Measurements from ENCODE around the gene PEX6. TPM values are rescaled to one million over a fixed set of nuclear protein-coding genes. Genes with fewer than 3 reads are reported as not detected.

The PEX6 gene
- total and polyA plus RNA-seq, 2 of the 13 experiments (the other 11 are each of a cell fraction or from before 2014, with no cell fraction given), result 5.1 to 6.7 TPM

GRCh38 chr6:42963855-42964605 lies 15.0 kb downstream of the PEX6 start:
- H2AFZ ChIP-seq (ENCODE audit: low read length), result no peak overlapping the region
- no peak overlapping the region for H3K4me3 ChIP-seq (replicated peaks in 1 of 3; ENCODE audit: insufficient read depth in 1 of 3, low read depth in 2 of 3, low read length in 3 of 3)
- 69% methylated on average over 6 of the region's 9 CpGs for WGBS (ENCODE audit: low lambda C conversion rate)
- H3K27ac ChIP-seq (ENCODE audit: extremely low read length, insufficient read depth, low read length), result no peak overlapping the region
- no peaks in the 10 kb centered on the region for H3K9me3 ChIP-seq (ENCODE audit: low read length)
- no peak overlapping the region for H3K4me2 ChIP-seq (ENCODE audit: low read depth, low read length)
- in situ Hi-C loops (cut with HindIII; ENCODE audit: extremely low pct_ligation_motif_present, low pct_unique_long_range_greater_than_20kb) (no loop called here), intact Hi-C loops (cut with micrococcal nuclease; ENCODE audit: unreplicated experiment) (loop anchor here (5.0 kb wide), 1 partner anchor 48 kb away; the partner anchor contains the start of genes KLHDC3 and MEA1)
- no peaks in the 10 kb centered on the region for H3K79me2 ChIP-seq (ENCODE audit: insufficient read depth, low read length)
- peaks cover 35% of the 10 kb centered on the region for H3K4me1 ChIP-seq (ENCODE audit: insufficient read depth, low read length)
- ATAC-seq, result peak; percentile 44
- no peak overlapping the region for H3K9ac ChIP-seq (ENCODE audit: insufficient read depth, low read depth, low read length)
- CTCF ChIA-PET (ENCODE audit: low intra/inter-chr PET ratio, low total read pairs), result interaction anchor here (1.0 kb wide), 1 partner anchor 180 kb away, joined by 3 read pairs; no protein-coding TSS in a partner anchor
- 0 out of 5 replicates have a peak, but pooled peaks cover 0 to 1% of the 10 kb centered on the region in 2 experiments for H3K36me3 ChIP-seq (replicated peaks in 1 of 2; ENCODE audit: control insufficient read depth in 1 of 2, insufficient read depth in 2 of 2, low read length in 2 of 2)
- H3K27me3 ChIP-seq (ENCODE audit: control insufficient read depth in 1 of 2, insufficient read depth in 2 of 2, low read length in 2 of 2), result no peaks in the 10 kb centered on the region; a peak in 1 of 5 replicates
- FAIRE-seq, result peak; percentile 81
- peak; percentile 76 for DNase-seq (ENCODE audit: low spot score)
- BruUV-seq (replicated peaks), result no TSS peak
- POLR2A ChIA-PET, result interaction anchor here (1.7 to 3.2 kb wide), 4 partner anchors 15 to 96 kb away, joined by 4 to 25 read pairs (median 10); partner anchors contain the start of genes PEX6, PPP2R5D and RRP36
- no peaks in the 10 kb centered on the region for H4K20me1 ChIP-seq (ENCODE audit: insufficient read depth, low read length)
- TF ChIP-seq ZNF180 (CRISPR knock-in tag; IDR thresholded peaks at IDR 0.05; ENCODE audit: borderline replicate concordance, low read depth), result no peak
- peak; percentile 73 for TF ChIP-seq SMC3 (IDR thresholded peaks at IDR 0.05; ENCODE audit: low read length)
- TF ChIP-seq ZNF615 (CRISPR knock-in tag; IDR thresholded peaks at IDR 0.05; ENCODE audit: borderline replicate concordance), result 0 out of 2 replicates have a peak, but pooled peaks have one; percentile 46
- TF ChIP-seq, protein P1, sequence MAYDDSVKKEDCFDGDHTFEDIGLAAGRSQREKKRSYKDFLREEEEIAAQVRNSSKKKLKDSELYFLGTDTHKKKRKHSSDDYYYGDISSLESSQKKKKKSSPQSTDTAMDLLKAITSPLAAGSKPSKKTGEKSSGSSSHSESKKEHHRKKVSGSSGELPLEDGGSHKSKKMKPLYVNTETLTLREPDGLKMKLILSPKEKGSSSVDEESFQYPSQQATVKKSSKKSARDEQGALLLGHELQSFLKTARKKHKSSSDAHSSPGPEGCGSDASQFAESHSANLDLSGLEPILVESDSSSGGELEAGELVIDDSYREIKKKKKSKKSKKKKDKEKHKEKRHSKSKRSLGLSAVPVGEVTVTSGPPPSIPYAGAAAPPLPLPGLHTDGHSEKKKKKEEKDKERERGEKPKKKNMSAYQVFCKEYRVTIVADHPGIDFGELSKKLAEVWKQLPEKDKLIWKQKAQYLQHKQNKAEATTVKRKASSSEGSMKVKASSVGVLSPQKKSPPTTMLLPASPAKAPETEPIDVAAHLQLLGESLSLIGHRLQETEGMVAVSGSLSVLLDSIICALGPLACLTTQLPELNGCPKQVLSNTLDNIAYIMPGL (CRISPR knock-in tag; IDR thresholded peaks at IDR 0.05; ENCODE audit: borderline replicate concordance in 1 of 2, low read depth in 1 of 2), result peak in 1 of 2 experiments; percentile 52; a peak in 1 of 4 replicates
- TF ChIP-seq SAP130 (CRISPR knock-in tag; IDR thresholded peaks at IDR 0.05; ENCODE audit: low read depth), result 0 out of 2 replicates have a peak, but pooled peaks have one; percentile 35
- TF ChIP-seq STAG1 (CRISPR knock-in tag; IDR thresholded peaks at IDR 0.05), result peak; percentile 77
- TF ChIP-seq ZNF788 (CRISPR knock-in tag; IDR thresholded peaks at IDR 0.05; ENCODE audit: borderline replicate concordance), result 0 out of 2 replicates have a peak, but pooled peaks have one; percentile 33
- peak; percentile 62 for TF ChIP-seq RAD21 (CRISPR knock-in tag; IDR thresholded peaks at IDR 0.05)
- TF ChIP-seq GTF3A (CRISPR knock-in tag; conservative IDR thresholded peaks at IDR 0.05), result 0 out of 2 replicates have a peak, but pooled peaks have one; percentile 39
- 0 out of 2 replicates have a peak, but pooled peaks have one; percentile 38 for TF ChIP-seq HES4 (CRISPR knock-in tag; IDR thresholded peaks at IDR 0.05; ENCODE audit: borderline replicate concordance)
- peak; percentile 46; the same call in 1 of the 2 replicates for TF ChIP-seq HNF1B (CRISPR knock-in tag; IDR thresholded peaks at IDR 0.05)
- TF ChIP-seq ZNF547 (CRISPR knock-in tag; IDR thresholded peaks at IDR 0.05), result 0 out of 2 replicates have a peak, but pooled peaks have one; percentile 31
- peak; percentile 38; the same call in 1 of the 2 replicates for TF ChIP-seq SP5 (CRISPR knock-in tag; IDR thresholded peaks at IDR 0.05; ENCODE audit: borderline replicate concordance, low read depth)
- TF ChIP-seq, protein P2, sequence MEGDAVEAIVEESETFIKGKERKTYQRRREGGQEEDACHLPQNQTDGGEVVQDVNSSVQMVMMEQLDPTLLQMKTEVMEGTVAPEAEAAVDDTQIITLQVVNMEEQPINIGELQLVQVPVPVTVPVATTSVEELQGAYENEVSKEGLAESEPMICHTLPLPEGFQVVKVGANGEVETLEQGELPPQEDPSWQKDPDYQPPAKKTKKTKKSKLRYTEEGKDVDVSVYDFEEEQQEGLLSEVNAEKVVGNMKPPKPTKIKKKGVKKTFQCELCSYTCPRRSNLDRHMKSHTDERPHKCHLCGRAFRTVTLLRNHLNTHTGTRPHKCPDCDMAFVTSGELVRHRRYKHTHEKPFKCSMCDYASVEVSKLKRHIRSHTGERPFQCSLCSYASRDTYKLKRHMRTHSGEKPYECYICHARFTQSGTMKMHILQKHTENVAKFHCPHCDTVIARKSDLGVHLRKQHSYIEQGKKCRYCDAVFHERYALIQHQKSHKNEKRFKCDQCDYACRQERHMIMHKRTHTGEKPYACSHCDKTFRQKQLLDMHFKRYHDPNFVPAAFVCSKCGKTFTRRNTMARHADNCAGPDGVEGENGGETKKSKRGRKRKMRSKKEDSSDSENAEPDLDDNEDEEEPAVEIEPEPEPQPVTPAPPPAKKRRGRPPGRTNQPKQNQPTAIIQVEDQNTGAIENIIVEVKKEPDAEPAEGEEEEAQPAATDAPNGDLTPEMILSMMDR (CRISPR knock-in tag; IDR thresholded peaks at IDR 0.05), result peak; percentile 72
- TF ChIP-seq POGK (CRISPR knock-in tag; conservative IDR thresholded peaks at IDR 0.05), result 0 out of 2 replicates have a peak, but pooled peaks have one; percentile 28

Data from HepG2 (cell line).